IPS DF 6.9 (cell line): Measurements from ENCODE around the gene GCH1.
"Not testable (repeated sequence)": the region's sequence is repeated elsewhere in the genome, so short reads cannot be mapped to it uniquely, and the experiment has no call there.

Source experiments
- DNase-seq: peaks from one replicate; pipeline ENCODE4 v3.0.0-alpha.2; 2013; ENCODE audit warnings: low read depth, low spot score
- H3K27ac ChIP-seq: one replicate; pipeline ENCODE4 v1.5.1; 2013; ENCODE audit warnings: low read length, control low read depth
- H3K27me3 ChIP-seq: 2 replicates; pipeline ENCODE4 v1.6.1; 2013; ENCODE audit warnings: mild to moderate bottlenecking, low read length; ENCODE audit not compliant: control insufficient read depth, insufficient read depth
- H3K36me3 ChIP-seq: 2 replicates; pipeline ENCODE4 v1.6.1; 2013; ENCODE audit warnings: low read length; ENCODE audit not compliant: control insufficient read depth, insufficient read depth
- H3K4me1 ChIP-seq: 2 replicates; pipeline ENCODE4 v1.6.1; 2013; ENCODE audit warnings: low read length; ENCODE audit not compliant: control insufficient read depth, insufficient read depth
- H3K4me3 ChIP-seq: 2 replicates; pipeline ENCODE4 v1.5.1; 2013; ENCODE audit warnings: mild to moderate bottlenecking, low read length
- H3K9me3 ChIP-seq: 2 replicates; pipeline ENCODE4 v1.6.1; 2013; ENCODE audit warnings: low read length, inconsistent platforms; ENCODE audit not compliant: control insufficient read depth, insufficient read depth
- WGBS: extraction: QIAGEN DNeasy Blood & Tissue Kit; methylation state at CpG from one replicate; pipeline ENCODE4 v1.1.7; 2013; ENCODE audit warnings: mixed read lengths, missing lambda C conversion rate; ENCODE audit not compliant: insufficient read length, insufficient coverage; 5-methylcytosine and 5-hydroxymethylcytosine counted together

The GCH1 gene

GRCh38 chr14:54931101-54931500 lies 28.5 kb upstream of the GCH1 start:
- no CpG with 5 or more reads among the region's 1 CpG for WGBS
- Histone ChIP-seq H3K9me3 (no peaks in the 10 kb centered on the region), H3K36me3 (no peaks in the 10 kb centered on the region), H3K27me3 (no peaks in the 10 kb centered on the region), H3K4me3 (no peak overlapping the region), H3K27ac (no peak overlapping the region), H3K4me1 (no peaks in the 10 kb centered on the region)
- DNase-seq, result no peak

- Histone ChIP-seq H3K27ac (no peak overlapping the region), H3K9me3 (no peaks in the 10 kb centered on the region), H3K27me3 (no peaks in the 10 kb centered on the region), H3K36me3 (no peaks in the 10 kb centered on the region), H3K4me1 (no peaks in the 10 kb centered on the region), H3K4me3 (no peak overlapping the region)
- DNase-seq, result no peak
Observed at GRCh38 chr14:54929556-54929955, 26.9 kb upstream of the GCH1 start.

DNA sequence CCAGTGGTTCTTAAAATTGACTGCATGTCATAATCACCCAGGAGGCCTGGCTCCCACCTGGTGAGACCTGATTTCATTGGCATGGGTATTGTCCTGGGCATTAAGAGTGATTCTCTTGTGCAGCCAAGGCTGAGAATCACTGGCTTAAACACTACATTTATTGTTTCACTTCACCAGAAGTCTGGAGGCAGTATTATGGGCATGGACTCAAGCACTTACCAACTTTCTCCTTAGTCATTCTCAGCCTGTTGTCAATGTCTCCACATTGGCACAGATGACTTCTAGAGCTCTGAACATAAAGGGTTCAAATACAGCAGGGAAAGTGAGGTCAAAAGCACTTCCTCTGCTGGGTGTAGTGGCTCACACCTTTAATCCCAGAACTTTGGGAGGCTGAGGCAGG lies 25.6 kb upstream of the GCH1 start:
- Histone ChIP-seq H3K27ac (no peak overlapping the region), H3K4me1 (no peaks in the 10 kb centered on the region), H3K27me3 (no peaks in the 10 kb centered on the region), H3K9me3 (no peaks in the 10 kb centered on the region), H3K4me3 (no peak overlapping the region), H3K36me3 (no peaks in the 10 kb centered on the region)
- no peak for DNase-seq

GRCh38 chr14:54927551-54927950 lies 24.9 kb upstream of the GCH1 start:
- no CpG with 5 or more reads among the region's 1 CpG for WGBS
- no peak for DNase-seq

DNA sequence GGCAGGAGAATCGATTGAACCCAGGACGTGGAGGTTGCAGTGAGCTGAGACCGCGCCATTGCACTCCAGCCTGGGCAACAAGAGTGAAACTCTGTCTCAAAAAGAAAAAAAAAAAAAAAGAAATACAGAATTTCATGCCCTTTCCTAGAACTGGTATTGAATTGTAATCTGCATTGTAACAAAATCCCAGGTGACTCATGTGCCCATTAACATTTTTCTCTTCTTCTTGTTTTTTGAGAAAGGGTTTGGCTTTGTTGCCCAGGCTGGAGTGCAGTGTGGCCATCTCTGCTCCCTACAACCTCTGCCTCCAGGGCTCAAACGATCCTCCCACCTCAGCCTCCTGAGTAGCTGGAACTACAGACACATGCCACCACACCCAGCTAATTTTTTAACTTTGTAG lies 23.9 kb upstream of the GCH1 start:
- no CpG with 5 or more reads among the region's 5 CpGs for WGBS
- H3K27ac ChIP-seq, H3K9me3 ChIP-seq, DNase-seq, H3K4me3 ChIP-seq, H3K4me1 ChIP-seq, H3K36me3 ChIP-seq, H3K27me3 ChIP-seq: not testable (repeated sequence)

More at GRCh38 chr14:54927551-54927950, 24.9 kb upstream of the GCH1 start:
- Histone ChIP-seq H3K4me1 (no peaks in the 10 kb centered on the region), H3K36me3 (no peaks in the 10 kb centered on the region), H3K27ac (no peak overlapping the region), H3K9me3 (no peaks in the 10 kb centered on the region), H3K4me3 (no peak overlapping the region), H3K27me3 (no peaks in the 10 kb centered on the region)

GRCh38 chr14:54922598-54922997 lies 20.0 kb upstream of the GCH1 start:
- Histone ChIP-seq H3K4me1 (no peaks in the 10 kb centered on the region), H3K27me3 (no peaks in the 10 kb centered on the region), H3K4me3 (no peak overlapping the region), H3K9me3 (no peaks in the 10 kb centered on the region), H3K27ac (no peak overlapping the region), H3K36me3 (no peaks in the 10 kb centered on the region)
- DNase-seq, result no peak
- no CpG with 5 or more reads among the region's 3 CpGs for WGBS

GRCh38 chr14:54920052-54920451 lies 17.4 kb upstream of the GCH1 start:
- H3K27ac ChIP-seq, result no peak overlapping the region
- H3K27me3 ChIP-seq, result no peaks in the 10 kb centered on the region
- H3K36me3 ChIP-seq, result no peaks in the 10 kb centered on the region
- WGBS, result no CpG with 5 or more reads among the region's 1 CpG
- H3K4me3 ChIP-seq, result no peak overlapping the region
- no peaks in the 10 kb centered on the region for H3K4me1 ChIP-seq
- H3K9me3 ChIP-seq, result no peaks in the 10 kb centered on the region
- DNase-seq, result no peak

GRCh38 chr14:54919330-54919729 lies 16.7 kb upstream of the GCH1 start:
- Histone ChIP-seq H3K4me1 (no peaks in the 10 kb centered on the region), H3K9me3 (no peaks in the 10 kb centered on the region), H3K27ac (no peak overlapping the region), H3K36me3 (no peaks in the 10 kb centered on the region), H3K4me3 (no peak overlapping the region), H3K27me3 (no peaks in the 10 kb centered on the region)
- no peak for DNase-seq

- Histone ChIP-seq H3K27me3 (no peaks in the 10 kb centered on the region), H3K9me3 (no peaks in the 10 kb centered on the region), H3K36me3 (no peaks in the 10 kb centered on the region), H3K4me3 (no peak overlapping the region), H3K27ac (no peak overlapping the region), H3K4me1 (no peaks in the 10 kb centered on the region)
- no peak for DNase-seq
- no CpG with 5 or more reads among the region's 5 CpGs for WGBS
Observed at GRCh38 chr14:54918427-54918826, 15.8 kb upstream of the GCH1 start.

DNA sequence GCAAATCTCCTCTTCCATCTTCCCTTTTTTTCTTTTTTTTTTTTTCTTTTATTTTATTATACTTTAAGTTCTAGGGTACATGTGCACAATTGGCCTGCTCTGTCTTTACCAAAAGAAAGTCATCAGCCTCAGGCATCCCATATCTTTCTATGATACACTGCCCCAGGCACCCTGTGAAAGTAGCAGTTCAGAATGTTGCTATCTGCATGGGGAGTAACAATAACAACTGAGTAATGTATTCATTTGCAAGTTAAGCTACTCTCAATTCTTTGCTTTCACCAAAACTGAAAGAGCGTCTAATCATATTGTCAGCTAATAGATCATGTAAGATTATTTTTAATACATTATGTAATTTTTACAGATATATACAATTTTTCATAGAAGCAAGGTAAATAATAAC lies 13.5 kb upstream of the GCH1 start:
- Histone ChIP-seq H3K4me1 (no peaks in the 10 kb centered on the region), H3K27ac (no peak overlapping the region), H3K9me3 (no peaks in the 10 kb centered on the region), H3K27me3 (no peaks in the 10 kb centered on the region), H3K4me3 (no peak overlapping the region), H3K36me3 (no peaks in the 10 kb centered on the region)
- WGBS, result no CpG with 5 or more reads among the region's 1 CpG
- no peak for DNase-seq

DNA sequence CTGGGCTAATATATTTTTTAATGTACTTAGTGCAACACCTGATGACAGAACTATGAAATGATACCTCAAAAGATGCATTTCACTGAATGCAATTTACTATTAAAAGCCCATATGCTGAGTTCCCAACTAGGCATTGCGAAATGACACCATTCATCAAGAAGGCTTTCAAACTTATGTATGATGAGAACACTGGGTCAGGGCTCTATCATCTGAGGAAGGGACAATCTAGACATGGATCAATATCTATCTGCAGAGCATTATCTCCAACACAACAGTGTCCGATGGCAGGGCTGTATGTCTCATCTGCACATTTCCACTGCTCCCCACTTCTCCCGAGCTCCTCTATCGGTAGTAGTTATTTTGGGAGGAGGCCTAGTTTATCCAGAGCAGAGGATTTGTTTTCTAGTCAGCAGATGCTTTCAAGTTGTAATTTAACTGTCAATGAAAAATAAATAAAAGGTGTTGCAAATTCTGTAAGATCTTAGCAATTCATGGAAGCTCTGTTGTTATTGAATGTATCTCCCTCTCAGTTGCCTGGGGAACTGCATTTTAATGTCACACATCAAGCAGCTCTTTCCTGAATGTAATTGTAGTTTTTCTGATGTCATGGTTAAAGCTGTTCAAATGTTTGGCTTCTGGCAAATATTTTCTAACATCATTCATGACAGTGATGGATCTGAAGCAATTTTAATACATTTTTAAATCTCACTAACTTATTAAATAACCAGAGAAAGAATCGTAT lies 7.4 kb upstream of the GCH1 start:
- H3K27me3 ChIP-seq, result no peaks in the 10 kb centered on the region
- no peak overlapping the region for H3K4me3 ChIP-seq
- H3K36me3 ChIP-seq, result no peaks in the 10 kb centered on the region
- H3K9me3 ChIP-seq, result no peaks in the 10 kb centered on the region
- H3K4me1 ChIP-seq, result no peaks in the 10 kb centered on the region
- no peak for DNase-seq
- WGBS, result no CpG with 5 or more reads among the region's 5 CpGs
- H3K27ac ChIP-seq, result no peak overlapping the region
